HCT116 (cell line): ENCODE measurements around the gene TXNDC17. TPM values are rescaled to one million over a fixed set of nuclear protein-coding genes. Genes with fewer than 3 reads are reported as not detected.
A peak's percentile ranks its signal among the peaks of the same experiment; 100 is the strongest.

ENCODE experiments used
- ATAC-seq: fragments of 200-7000 bp; cut with Tn5 transposase; 2 replicates; pipeline ENCODE4 v1.9.1; 2020; ENCODE audit warnings: mild to moderate bottlenecking, moderate library complexity
- BruUV-seq: library from RNA; stranded (reverse); fragments of 400-500 nt; replicated peaks from 2 replicates; lab custom pipeline; 2021; lab: Mats Ljungman, UMichigan
- CTCF ChIA-PET: fragments of 300-600 bp; sonication (Branson Sonifier 250); formaldehyde crosslinking; loops from one replicate; lab custom pipeline; 2021; ENCODE audit warnings: antibody characterized with exemption; lab: Charles Lee
- POLR2A ChIA-PET: fragments of 300-600, 350-600 bp; sonication (Branson Sonifier 250); formaldehyde crosslinking; loops from one replicate; lab custom pipeline; 2021; ENCODE audit warnings: antibody characterized with exemption; lab: Charles Lee
- RAD21 ChIA-PET, 2 experiments: fragments of 300-600 bp; sonication (Branson Sonifier 250); formaldehyde crosslinking; loops; one replicate each; lab custom pipeline; 2023; ENCODE audit warnings: low total read pairs in 2 of 2; ENCODE audit not compliant: uncharacterized antibody in 2 of 2, unreplicated experiment in 2 of 2, low non-redundant PET in 1 of 2; lab: Charles Lee
- DNase-seq: peaks from one replicate; pipeline ENCODE4 v3.0.0-alpha.2; 2010; ENCODE audit warnings: low read depth, low spot score
- H2AFZ ChIP-seq: fragments of 200-600 bp; shearing (Covaris generic), sonication (generic); 2 replicates; pipeline ENCODE4 v1.6.1; 2017; ENCODE audit warnings: low read depth, mixed run types, mixed read lengths, antibody characterized with exemption, low read length; ENCODE audit not compliant: poor library complexity, severe bottlenecking
- H3K27ac ChIP-seq: 2 replicates; pipeline ENCODE4 v1.5.1; 2012; ENCODE audit warnings: low read depth, low read length
- H3K27me3 ChIP-seq: fragments of 200-600 bp; sonication (generic); 2 replicates; pipeline ENCODE4 v1.6.1; 2016; ENCODE audit warnings: mixed run types, low read length, mixed read lengths; ENCODE audit not compliant: insufficient read depth
- H3K36me3 ChIP-seq, 2 experiments: fragments of 200-500 bp in 1 of 2; fragments of 200-600 bp in 1 of 2; sonication (Bioruptor generic) in 1 of 2; sonication (generic) in 1 of 2; 2 replicates each; pipeline versions ENCODE4 v1.5.1 to v1.6.1; 2014 to 2016; ENCODE audit warnings: low read length in 2 of 2, inconsistent platforms in 1 of 2, mixed read lengths in 1 of 2, mixed run types in 1 of 2; ENCODE audit not compliant: insufficient read depth in 2 of 2, control insufficient read depth in 1 of 2
- H3K4me1 ChIP-seq, 2 experiments: fragments of 200-600 bp in 1 of 2; sonication (generic) in 1 of 2; 2 replicates each; pipeline versions ENCODE4 v1.5.1 to v1.6.1; 2012 to 2017; ENCODE audit warnings: low read length in 2 of 2, inconsistent platforms in 1 of 2, mild to moderate bottlenecking in 1 of 2, mixed read lengths in 1 of 2, mixed run types in 1 of 2, moderate library complexity in 1 of 2; ENCODE audit not compliant: insufficient read depth in 2 of 2, control insufficient read depth in 1 of 2
- H3K4me2 ChIP-seq: fragments of 200-600 bp; sonication (generic); 2 replicates; pipeline ENCODE4 v1.6.1; 2017; ENCODE audit warnings: mixed run types, low read length, mixed read lengths
- H3K4me3 ChIP-seq, 2 experiments: fragments of 200-600 bp in 1 of 2; sonication (generic) in 1 of 2; replicated peaks in 1 of 2; 2 replicates each; pipeline ENCODE4 v1.5.1; 2011 to 2016; ENCODE audit warnings: low read length in 2 of 2, control low read depth in 1 of 2, low read depth in 1 of 2, mild to moderate bottlenecking in 1 of 2, mixed read lengths in 1 of 2, mixed run types in 1 of 2
- H3K79me2 ChIP-seq: fragments of 200-600 bp; sonication (generic); 2 replicates; pipeline ENCODE4 v1.6.1; 2017; ENCODE audit warnings: mild to moderate bottlenecking, mixed run types, low read length, moderate library complexity, mixed read lengths; ENCODE audit not compliant: insufficient read depth
- H3K9ac ChIP-seq: fragments of 200-600 bp; sonication (generic); 2 replicates; pipeline ENCODE4 v1.6.1; 2016; ENCODE audit warnings: low read length, mixed read lengths
- H3K9me2 ChIP-seq: fragments of 200-600 bp; sonication (generic), shearing (Covaris generic); 2 replicates; pipeline ENCODE4 v1.6.1; 2017; ENCODE audit warnings: mixed run types, mild to moderate bottlenecking, moderate library complexity; ENCODE audit not compliant: insufficient read depth
- H3K9me3 ChIP-seq, 2 experiments: fragments of 200-500 bp in 1 of 2; fragments of 200-600 bp in 1 of 2; sonication (Bioruptor generic) in 1 of 2; sonication (generic) in 1 of 2; 2 replicates each; pipeline ENCODE4 v1.6.1; 2014 to 2017; ENCODE audit warnings: low read length in 2 of 2, mixed read lengths in 2 of 2, inconsistent platforms in 1 of 2, low read depth in 1 of 2, mild to moderate bottlenecking in 1 of 2, mixed run types in 1 of 2, moderate library complexity in 1 of 2; ENCODE audit not compliant: control insufficient read depth in 1 of 2, insufficient read depth in 1 of 2
- H4K20me1 ChIP-seq: fragments of 200-600 bp; sonication (generic), shearing (Covaris generic); 2 replicates; pipeline ENCODE4 v1.6.1; 2017; ENCODE audit warnings: mixed run types, mild to moderate bottlenecking, moderate library complexity; ENCODE audit not compliant: insufficient read depth
- CEBPB ChIP-seq: IDR thresholded peaks from 2 replicates; pipeline ENCODE4 v1.6.1; 2012; ENCODE audit warnings: low read depth
- ELF1 ChIP-seq: IDR thresholded peaks from 2 replicates; pipeline ENCODE4 v1.6.1; 2012; ENCODE audit warnings: low read depth, borderline replicate concordance
- FOSL1 ChIP-seq: IDR thresholded peaks from 2 replicates; pipeline ENCODE4 v1.6.1; 2012; ENCODE audit warnings: low read depth
- JUND ChIP-seq: IDR thresholded peaks from 2 replicates; pipeline ENCODE4 v1.6.1; 2012
- MAX ChIP-seq: IDR thresholded peaks from 2 replicates; pipeline ENCODE4 v1.6.1; 2012
- POLR2A ChIP-seq: IDR thresholded peaks from 2 replicates; pipeline ENCODE4 v1.7.0; 2011; ENCODE audit warnings: borderline replicate concordance; ENCODE audit not compliant: insufficient read depth, insufficient read length; ENCODE audit errors: extremely low read depth
- POLR2AphosphoS5 ChIP-seq: IDR thresholded peaks from 2 replicates; pipeline ENCODE4 v1.6.1; 2011; ENCODE audit warnings: mild to moderate bottlenecking, low read depth, low read length, moderate library complexity
- RAD21 ChIP-seq: IDR thresholded peaks from 2 replicates; pipeline ENCODE4 v1.6.1; 2012; ENCODE audit warnings: low read depth, mild to moderate bottlenecking
- REST ChIP-seq: IDR thresholded peaks from 2 replicates; pipeline ENCODE4 v1.6.1; 2012; ENCODE audit warnings: low read depth
- SIN3A ChIP-seq: IDR thresholded peaks from 2 replicates; pipeline ENCODE4 v1.6.1; 2012; ENCODE audit warnings: low read depth
- SRF ChIP-seq: IDR thresholded peaks from 2 replicates; pipeline ENCODE4 v1.6.1; 2012; ENCODE audit warnings: low read depth
- TCF7L2 ChIP-seq: IDR thresholded peaks from 2 replicates; pipeline ENCODE4 v1.7.0; 2011; ENCODE audit warnings: borderline replicate concordance, inconsistent platforms; ENCODE audit not compliant: insufficient read depth, insufficient read length; ENCODE audit errors: extremely low read depth
- YY1 ChIP-seq: IDR thresholded peaks from 2 replicates; pipeline ENCODE4 v1.6.1; 2011; ENCODE audit warnings: low read length, low read depth, moderate library complexity, mild to moderate bottlenecking; ENCODE audit not compliant: insufficient replicate concordance; ENCODE audit errors: extremely low read depth
- ZBTB33 ChIP-seq: IDR thresholded peaks from 2 replicates; pipeline ENCODE4 v1.6.1; 2011; ENCODE audit warnings: mild to moderate bottlenecking, low read length, moderate library complexity; ENCODE audit not compliant: insufficient replicate concordance; ENCODE audit errors: extremely low read depth
- ZFX ChIP-seq: fragments of 450-650 bp; IDR thresholded peaks from 2 replicates; pipeline ENCODE4 v1.6.1; 2017
- intact Hi-C: fragments of 100-400 bp; cut with micrococcal nuclease; formaldehyde crosslinking; loops from 2 replicates; pipeline ENCODE4 v1.10.0; 2022
- total RNA-seq: library from RNA; stranded (reverse); gene quantifications from one replicate; pipeline ENCODE4 v1.2.1, GENCODE V29; 2021; ENCODE audit not compliant: unreplicated experiment
- TF ChIP-seq, protein P1 (sequence below), 3 experiments: fragments of 200-600 bp in 1 of 3; sonication (generic) in 1 of 3; IDR thresholded peaks in 2 of 3; conservative IDR thresholded peaks in 1 of 3; 2 replicates each; pipeline ENCODE4 v1.5.1; 2012 to 2017; ENCODE audit warnings: low read depth in 2 of 3, low read length in 2 of 3, antibody characterized with exemption in 1 of 3, borderline replicate concordance in 1 of 3, control low read depth in 1 of 3, mild to moderate bottlenecking in 1 of 3, mixed read lengths in 1 of 3, mixed run types in 1 of 3, moderate library complexity in 1 of 3; ENCODE audit not compliant: insufficient read depth in 1 of 3

TXNDC17 gene
- total RNA-seq, 1 experiment from 2014 or later, result 121 TPM

GRCh38 chr17:6608321-6608720, 32.5 kb upstream of the TXNDC17 start:
- no TSS peak for BruUV-seq
- H3K4me2 ChIP-seq, result peak overlapping the region; percentile 47
- no peaks in the 10 kb centered on the region for H4K20me1 ChIP-seq
- 0 out of 4 replicates have a peak overlapping the region, but pooled peaks of 1 of the 2 experiments have one; percentile 0 for H3K4me3 ChIP-seq
- H3K27ac ChIP-seq, result peak overlapping the region; percentile 49; the same call in 1 of the 2 replicates
- ChIA-PET POLR2A (interaction anchor here (1.4 kb wide), 1 partner anchor 9 kb away, joined by 4 read pairs; no protein-coding TSS in a partner anchor), RAD21 (no interaction called here), CTCF (interaction anchor here (0.9 kb wide), 1 partner anchor 11 kb away, joined by 4 read pairs; no protein-coding TSS in a partner anchor)
- H3K27me3 ChIP-seq, result no peaks in the 10 kb centered on the region
- TF ChIP-seq ZFX (no peak), POLR2A (no peak), POLR2AphosphoS5 (no peak), YY1 (no peak), CEBPB (no peak), SIN3A (no peak), REST (no peak), ELF1 (no peak), JUND (peak; percentile 78), TCF7L2 (no peak), FOSL1 (peak; percentile 91), RAD21 (no peak), ZBTB33 (no peak), MAX (peak; percentile 44; the same call in 1 of the 2 replicates), SRF (no peak)
- TF ChIP-seq, protein P1, sequence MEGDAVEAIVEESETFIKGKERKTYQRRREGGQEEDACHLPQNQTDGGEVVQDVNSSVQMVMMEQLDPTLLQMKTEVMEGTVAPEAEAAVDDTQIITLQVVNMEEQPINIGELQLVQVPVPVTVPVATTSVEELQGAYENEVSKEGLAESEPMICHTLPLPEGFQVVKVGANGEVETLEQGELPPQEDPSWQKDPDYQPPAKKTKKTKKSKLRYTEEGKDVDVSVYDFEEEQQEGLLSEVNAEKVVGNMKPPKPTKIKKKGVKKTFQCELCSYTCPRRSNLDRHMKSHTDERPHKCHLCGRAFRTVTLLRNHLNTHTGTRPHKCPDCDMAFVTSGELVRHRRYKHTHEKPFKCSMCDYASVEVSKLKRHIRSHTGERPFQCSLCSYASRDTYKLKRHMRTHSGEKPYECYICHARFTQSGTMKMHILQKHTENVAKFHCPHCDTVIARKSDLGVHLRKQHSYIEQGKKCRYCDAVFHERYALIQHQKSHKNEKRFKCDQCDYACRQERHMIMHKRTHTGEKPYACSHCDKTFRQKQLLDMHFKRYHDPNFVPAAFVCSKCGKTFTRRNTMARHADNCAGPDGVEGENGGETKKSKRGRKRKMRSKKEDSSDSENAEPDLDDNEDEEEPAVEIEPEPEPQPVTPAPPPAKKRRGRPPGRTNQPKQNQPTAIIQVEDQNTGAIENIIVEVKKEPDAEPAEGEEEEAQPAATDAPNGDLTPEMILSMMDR (IDR thresholded peaks at IDR 0.05 in 2 of 3, conservative IDR thresholded peaks at IDR 0.05 in 1 of 3; ENCODE audit: borderline replicate concordance in 1 of 3, insufficient read depth in 1 of 3, low read depth in 2 of 3, low read length in 2 of 3), result no peak
- H3K79me2 ChIP-seq, result peaks cover 6% of the 10 kb centered on the region
- ATAC-seq, result peak; percentile 94
- H3K36me3 ChIP-seq, result peaks cover 30 to 41% of the 10 kb centered on the region in 2 experiments
- intact Hi-C loops, result no loop called here
- H3K9ac ChIP-seq, result peak overlapping the region; percentile 28
- no peaks in the 10 kb centered on the region for H3K9me3 ChIP-seq
- H2AFZ ChIP-seq, result no peak overlapping the region
- DNase-seq, result peak; percentile 49
- H3K9me2 ChIP-seq, result no peaks in the 10 kb centered on the region
- peaks cover 11 to 23% of the 10 kb centered on the region in 2 experiments for H3K4me1 ChIP-seq
